Measurements from ENCODE around the gene NCOA1.

Gene NCOA1

GRCh38 chr2:24730481-24730880 lies 239.4 kb downstream of the NCOA1 start:
- H3K4me3 ChIP-seq (replicated peaks; ENCODE audit: insufficient read depth, low read length): no peak overlapping the region
- TF ChIP-seq POLR2AphosphoS5 (IDR thresholded peaks at IDR 0.05; ENCODE audit: low read depth) (no peak), CTCF (IDR thresholded peaks at IDR 0.05; ENCODE audit: insufficient read depth, low read length) (no peak), GABPA (IDR thresholded peaks at IDR 0.05; ENCODE audit: low read depth) (no peak), REST (IDR thresholded peaks at IDR 0.05; ENCODE audit: insufficient replicate concordance, low read depth) (no peak), SPI1 (IDR thresholded peaks at IDR 0.05; ENCODE audit: borderline replicate concordance, low read depth) (no peak)
- no peak overlapping the region for H3K27ac ChIP-seq (replicated peaks)
- H3K27me3 ChIP-seq (ENCODE audit: insufficient read depth, poor library complexity, severe bottlenecking): no peaks in the 10 kb centered on the region
- DNase-seq (ENCODE audit: low read depth in 1 of 2, low spot score in 1 of 2): no peak

- TF ChIP-seq GABPA (IDR thresholded peaks at IDR 0.05; ENCODE audit: low read depth) (no peak), REST (IDR thresholded peaks at IDR 0.05; ENCODE audit: insufficient replicate concordance, low read depth) (no peak), POLR2AphosphoS5 (IDR thresholded peaks at IDR 0.05; ENCODE audit: low read depth) (no peak), SPI1 (IDR thresholded peaks at IDR 0.05; ENCODE audit: borderline replicate concordance, low read depth) (no peak), CTCF (IDR thresholded peaks at IDR 0.05; ENCODE audit: insufficient read depth, low read length) (no peak)
Observed at GRCh38 chr2:24731040-24731439, 240.0 kb downstream of the NCOA1 start.

GRCh38 chr2:24731923-24732322 lies 240.9 kb downstream of the NCOA1 start:
- no peak for DNase-seq (ENCODE audit: low read depth in 1 of 2, low spot score in 1 of 2)
- Histone ChIP-seq H3K27me3 (ENCODE audit: insufficient read depth, poor library complexity, severe bottlenecking) (no peaks in the 10 kb centered on the region), H3K27ac (replicated peaks) (no peak overlapping the region), H3K4me3 (replicated peaks; ENCODE audit: insufficient read depth, low read length) (no peak overlapping the region)
- TF ChIP-seq REST (IDR thresholded peaks at IDR 0.05; ENCODE audit: insufficient replicate concordance, low read depth) (no peak), GABPA (IDR thresholded peaks at IDR 0.05; ENCODE audit: low read depth) (no peak), CTCF (IDR thresholded peaks at IDR 0.05; ENCODE audit: insufficient read depth, low read length) (no peak), POLR2AphosphoS5 (IDR thresholded peaks at IDR 0.05; ENCODE audit: low read depth) (no peak), SPI1 (IDR thresholded peaks at IDR 0.05; ENCODE audit: borderline replicate concordance, low read depth) (no peak)

More at GRCh38 chr2:24731040-24731439, 240.0 kb downstream of the NCOA1 start:
- no peak overlapping the region for H3K4me3 ChIP-seq (replicated peaks; ENCODE audit: insufficient read depth, low read length)
- no peak overlapping the region for H3K27ac ChIP-seq (replicated peaks)
- no peak for DNase-seq (ENCODE audit: low read depth in 1 of 2, low spot score in 1 of 2)
- no peaks in the 10 kb centered on the region for H3K27me3 ChIP-seq (ENCODE audit: insufficient read depth, poor library complexity, severe bottlenecking)

All from HL-60 (cell line).